Measurements from ENCODE around the gene PCDH7. TPM values are rescaled to one million over a fixed set of nuclear protein-coding genes. Genes with fewer than 3 reads are reported as not detected.

The PCDH7 gene
- total and polyA plus RNA-seq, 2 of the 4 experiments (the other 2 are of a cell fraction), result 26.5 to 44.1 TPM

GRCh38 chr4:30754021-30754420 lies 33.9 kb downstream of the PCDH7 start:
- H3K4me3 ChIP-seq (ENCODE audit: insufficient read depth, low read depth, low read length), result no peak overlapping the region
- CTCF ChIA-PET, result interaction anchor here (1.2 kb wide), 1 partner anchor 19 kb away, joined by 5 read pairs; no protein-coding TSS in a partner anchor
- no peaks in the 10 kb centered on the region for H3K36me3 ChIP-seq (ENCODE audit: control insufficient read depth, insufficient read depth, low read length)
- peak overlapping the region; percentile 35; the same call in 1 of the 2 replicates for H3K18ac ChIP-seq (ENCODE audit: low read depth, low read length)
- H4K91ac ChIP-seq (ENCODE audit: insufficient read depth, low read depth, low read length), result no peak overlapping the region
- no peaks in the 10 kb centered on the region; the same call in none of the 2 replicates for H3K9me1 ChIP-seq (ENCODE audit: insufficient read depth, low read length)
- no peak for TF ChIP-seq MAZ (IDR thresholded peaks at IDR 0.05; ENCODE audit: borderline replicate concordance, low read depth, low read length)
- no peak for TF ChIP-seq RCOR1 (IDR thresholded peaks at IDR 0.05; ENCODE audit: insufficient replicate concordance, low read length)
- peak; percentile 34; the same call in 1 of the 2 replicates for TF ChIP-seq NFE2L2 (IDR thresholded peaks at IDR 0.05; ENCODE audit: low read depth, low read length)
- TF ChIP-seq FOS (IDR thresholded peaks at IDR 0.05; ENCODE audit: low read depth, low read length), result 0 out of 2 replicates have a peak, but pooled peaks have one; percentile 27
- no peak for TF ChIP-seq RFX5 (IDR thresholded peaks at IDR 0.05; ENCODE audit: low read depth, low read length)
- no peaks in the 10 kb centered on the region for H4K20me1 ChIP-seq (ENCODE audit: insufficient read depth, low read length)
- ATAC-seq (ENCODE audit: low read depth) (no peak), DNase-seq (peak; percentile 75)
- no CpG with 5 or more reads among the region's 3 CpGs for WGBS, 2 experiments (ENCODE audit: extremely low coverage in 2 of 2, insufficient read length in 1 of 2)
- H3K4me2 ChIP-seq (ENCODE audit: low read depth, low read length), result no peak overlapping the region; the same call in 1 of the 2 replicates
- H4K5ac ChIP-seq (ENCODE audit: low read depth, low read length), result no peak overlapping the region; the same call in 1 of the 2 replicates
- H2AFZ ChIP-seq (replicated peaks; ENCODE audit: low read length, poor library complexity), result no peak overlapping the region
- H3K27ac ChIP-seq (ENCODE audit: insufficient read depth, low read length), result no peak overlapping the region
- dilution Hi-C loops (cut with HindIII; ENCODE audit: low sequenced_read_pairs, unreplicated experiment) (no loop called here), in situ Hi-C loops (cut with MboI; ENCODE audit: low sequenced_read_pairs) (no loop called here), intact Hi-C loops (cut with micrococcal nuclease) (no loop called here)
- H2AK9ac ChIP-seq (replicated peaks; ENCODE audit: low read depth, low read length, poor library complexity), result no peak overlapping the region
- no peak overlapping the region for H3K14ac ChIP-seq (replicated peaks; ENCODE audit: low read depth, low read length)
- peak overlapping the region in 1 of 2 experiments; percentile 38; a peak in 1 of 4 replicates for H4K8ac ChIP-seq (ENCODE audit: low read depth in 2 of 2, low read length in 2 of 2)
- H3K79me1 ChIP-seq (ENCODE audit: low read depth in 1 of 2, low read length in 2 of 2), result peaks cover 8 to 13% of the 10 kb centered on the region in 2 experiments; a peak in 2 of 4 replicates
- no peaks in the 10 kb centered on the region for H3K9me3 ChIP-seq (ENCODE audit: control insufficient read depth, insufficient read depth, low read length)
- peak overlapping the region; percentile 9; the same call in 1 of the 2 replicates for H2BK120ac ChIP-seq (ENCODE audit: low read depth, low read length)
- H2BK5ac ChIP-seq (ENCODE audit: low read depth, low read length, poor library complexity, severe bottlenecking), result peak overlapping the region; percentile 83
- H3K27me3 ChIP-seq (ENCODE audit: control insufficient read depth, insufficient read depth, low read length), result no peaks in the 10 kb centered on the region
- no peak overlapping the region for H3K9ac ChIP-seq (ENCODE audit: low read depth, low read length)
- H2BK15ac ChIP-seq (ENCODE audit: low read depth, low read length), result no peak overlapping the region
- no peak overlapping the region for H3K56ac ChIP-seq (ENCODE audit: extremely low read depth, insufficient read depth, low read length)
- H3K4ac ChIP-seq (ENCODE audit: low read depth, low read length), result no peak overlapping the region
- peak overlapping the region; percentile 2; the same call in 1 of the 2 replicates for H2BK20ac ChIP-seq (ENCODE audit: low read depth, low read length)
- no peak overlapping the region for H3K23ac ChIP-seq (ENCODE audit: low read depth, low read length)
- no peak overlapping the region for H2AK5ac ChIP-seq (ENCODE audit: low read depth, low read length)
- BruUV-seq (replicated peaks), result no TSS peak
- POLR2A ChIA-PET (ENCODE audit: unreplicated experiment), result interaction anchor here (0.7 kb wide), 1 partner anchor 74 kb away, joined by 3 read pairs; no protein-coding TSS in a partner anchor
- peaks cover 21% of the 10 kb centered on the region for H3K4me1 ChIP-seq (ENCODE audit: control insufficient read depth, insufficient read depth, low read length)

Measured in IMR-90 (cell line).